ENCODE measurements around the gene UPF2.

DNA sequence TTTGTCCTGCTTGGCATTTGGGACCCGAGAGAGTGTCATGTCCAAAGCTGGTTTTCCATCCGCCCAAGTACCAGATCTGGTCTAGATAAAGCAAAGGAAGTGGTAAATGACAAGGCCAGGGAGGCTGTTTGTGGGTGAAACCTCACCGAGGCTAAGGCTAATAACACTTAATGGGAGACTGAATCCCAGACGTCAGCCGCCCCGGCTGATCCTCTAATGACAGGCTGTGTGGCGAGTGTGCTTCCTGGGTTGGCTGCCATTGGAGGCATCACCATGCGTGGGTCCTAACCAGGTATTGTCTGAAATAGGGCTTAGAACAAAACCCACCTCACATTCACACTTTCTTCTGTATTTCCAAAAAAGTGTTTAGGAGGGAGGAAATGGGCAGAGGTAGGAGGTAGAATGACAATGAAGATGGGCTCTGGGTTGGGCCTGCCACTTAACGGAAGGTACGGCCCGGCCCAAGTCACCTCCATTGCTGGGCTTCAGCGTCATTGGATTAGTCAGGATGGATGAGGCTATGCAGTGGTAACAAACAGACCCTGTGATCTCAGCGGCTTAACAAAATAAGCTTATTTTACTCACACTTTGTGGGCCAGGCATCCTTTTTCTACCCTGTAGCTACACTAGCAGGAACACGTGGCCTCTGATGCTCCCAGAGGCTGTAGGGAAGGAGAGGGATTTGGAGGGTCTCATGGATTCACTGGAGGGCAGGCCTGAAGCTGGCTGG is 159.8 kb downstream of the UPF2 start:
- TF ChIP-seq CTCF (IDR thresholded peaks at IDR 0.05) (no peak), POLR2A (IDR thresholded peaks at IDR 0.05) (no peak)
